ENCODE data around the gene GJA3.

GJA3 gene

GRCh38 chr13:20126541-20127261, 34.2 kb downstream of the GJA3 start:
- 79 to 84% methylated on average over 7 to 11 of the region's 16 CpGs for WGBS, 2 experiments (ENCODE audit: insufficient coverage in 2 of 2)
- no peak overlapping the region for H3K27ac ChIP-seq (ENCODE audit: low read depth, low read length, severe bottlenecking)
- no peaks in the 10 kb centered on the region for H3K36me3 ChIP-seq (ENCODE audit: control insufficient read depth, insufficient read depth, low read length)
- H3K4me3 ChIP-seq (ENCODE audit: extremely low read depth, insufficient read depth, low read length, poor library complexity, severe bottlenecking) = no peak overlapping the region
- H3K9me3 ChIP-seq (ENCODE audit: control insufficient read depth, low read length) = no peaks in the 10 kb centered on the region
- H3K4me1 ChIP-seq (ENCODE audit: control insufficient read depth, insufficient read depth, low read length, poor library complexity, severe bottlenecking) = no peaks in the 10 kb centered on the region

GRCh38 chr13:20125783-20126165, 35.1 kb downstream of the GJA3 start:
- Histone ChIP-seq H3K4me1 (ENCODE audit: control insufficient read depth, insufficient read depth, low read length, poor library complexity, severe bottlenecking) (no peaks in the 10 kb centered on the region), H3K4me3 (ENCODE audit: extremely low read depth, insufficient read depth, low read length, poor library complexity, severe bottlenecking) (no peak overlapping the region), H3K27ac (ENCODE audit: low read depth, low read length, severe bottlenecking) (no peak overlapping the region), H3K9me3 (ENCODE audit: control insufficient read depth, low read length) (no peaks in the 10 kb centered on the region), H3K36me3 (ENCODE audit: control insufficient read depth, insufficient read depth, low read length) (no peaks in the 10 kb centered on the region)
- 88 to 91% methylated on average over 4 of the region's 4 CpGs for WGBS, 2 experiments (ENCODE audit: insufficient coverage in 2 of 2)

DNA sequence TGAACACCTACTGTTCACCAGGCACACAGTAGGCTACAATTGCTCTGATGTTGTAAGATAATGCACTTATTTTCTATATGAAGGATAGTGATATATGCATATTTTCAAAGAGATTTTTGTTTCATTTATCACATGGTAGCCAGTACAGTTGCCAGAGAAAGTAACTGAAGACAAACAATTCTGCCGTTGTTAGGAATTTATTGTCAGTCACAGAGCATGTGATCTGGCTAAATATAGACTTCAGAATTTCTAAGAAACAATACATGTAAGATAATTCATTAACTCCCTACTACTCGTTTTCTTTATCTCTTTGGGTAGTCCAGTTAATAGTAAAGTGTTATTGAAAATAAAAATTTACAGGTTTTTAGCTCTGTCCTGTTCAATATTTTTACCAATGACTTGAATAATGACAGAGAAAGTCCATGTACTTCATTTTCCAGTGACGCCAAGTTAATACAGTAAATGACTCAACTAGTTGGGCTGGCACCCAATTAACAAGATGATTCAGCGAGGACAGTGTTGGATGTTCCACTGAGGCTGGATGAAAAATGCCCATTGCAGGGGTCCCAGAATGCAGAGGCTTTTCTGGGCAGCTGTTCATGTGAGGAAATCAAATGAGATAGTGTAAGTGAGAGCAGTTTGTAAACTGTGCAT, 35.6 kb downstream of the GJA3 start:
- no peaks in the 10 kb centered on the region for H3K9me3 ChIP-seq (ENCODE audit: control insufficient read depth, low read length)
- H3K36me3 ChIP-seq (ENCODE audit: control insufficient read depth, insufficient read depth, low read length) = no peaks in the 10 kb centered on the region
- no peak overlapping the region for H3K27ac ChIP-seq (ENCODE audit: low read depth, low read length, severe bottlenecking)
- H3K4me1 ChIP-seq (ENCODE audit: control insufficient read depth, insufficient read depth, low read length, poor library complexity, severe bottlenecking) = no peaks in the 10 kb centered on the region
- no peak overlapping the region for H3K4me3 ChIP-seq (ENCODE audit: extremely low read depth, insufficient read depth, low read length, poor library complexity, severe bottlenecking)
- 77 to 89% methylated on average over 2 to 3 of the region's 4 CpGs for WGBS, 2 experiments (ENCODE audit: insufficient coverage in 2 of 2)

GRCh38 chr13:20124303-20124702, 36.5 kb downstream of the GJA3 start:
- Histone ChIP-seq H3K36me3 (ENCODE audit: control insufficient read depth, insufficient read depth, low read length) (no peaks in the 10 kb centered on the region), H3K9me3 (ENCODE audit: control insufficient read depth, low read length) (no peaks in the 10 kb centered on the region), H3K27ac (ENCODE audit: low read depth, low read length, severe bottlenecking) (no peak overlapping the region), H3K4me1 (ENCODE audit: control insufficient read depth, insufficient read depth, low read length, poor library complexity, severe bottlenecking) (no peaks in the 10 kb centered on the region), H3K4me3 (ENCODE audit: extremely low read depth, insufficient read depth, low read length, poor library complexity, severe bottlenecking) (no peak overlapping the region)
- WGBS, 2 experiments (ENCODE audit: insufficient coverage in 2 of 2) = no CpG with 5 or more reads among the region's 1 CpG

GRCh38 chr13:20121159-20121525, 39.7 kb downstream of the GJA3 start:
- no peaks in the 10 kb centered on the region for H3K4me1 ChIP-seq (ENCODE audit: control insufficient read depth, insufficient read depth, low read length, poor library complexity, severe bottlenecking)
- H3K4me3 ChIP-seq (ENCODE audit: extremely low read depth, insufficient read depth, low read length, poor library complexity, severe bottlenecking) = no peak overlapping the region
- WGBS, 2 experiments (ENCODE audit: insufficient coverage in 2 of 2) = 40 to 100% methylated on average over 1 of the region's 7 CpGs
- no peaks in the 10 kb centered on the region for H3K36me3 ChIP-seq (ENCODE audit: control insufficient read depth, insufficient read depth, low read length)
- H3K27ac ChIP-seq (ENCODE audit: low read depth, low read length, severe bottlenecking) = no peak overlapping the region
- no peaks in the 10 kb centered on the region for H3K9me3 ChIP-seq (ENCODE audit: control insufficient read depth, low read length)

- 100% methylated on average over 1 of the region's 3 CpGs; no CpG with 5 or more reads in 1 of the 2 experiments for WGBS, 2 experiments (ENCODE audit: insufficient coverage in 2 of 2)
- Histone ChIP-seq H3K4me1 (ENCODE audit: control insufficient read depth, insufficient read depth, low read length, poor library complexity, severe bottlenecking) (no peaks in the 10 kb centered on the region), H3K9me3 (ENCODE audit: control insufficient read depth, low read length) (no peaks in the 10 kb centered on the region), H3K4me3 (ENCODE audit: extremely low read depth, insufficient read depth, low read length, poor library complexity, severe bottlenecking) (no peak overlapping the region), H3K27ac (ENCODE audit: low read depth, low read length, severe bottlenecking) (no peak overlapping the region), H3K36me3 (ENCODE audit: control insufficient read depth, insufficient read depth, low read length) (no peaks in the 10 kb centered on the region)
These were observed 40.9 kb downstream of the GJA3 start for GRCh38 chr13:20119960-20120359.

DNA sequence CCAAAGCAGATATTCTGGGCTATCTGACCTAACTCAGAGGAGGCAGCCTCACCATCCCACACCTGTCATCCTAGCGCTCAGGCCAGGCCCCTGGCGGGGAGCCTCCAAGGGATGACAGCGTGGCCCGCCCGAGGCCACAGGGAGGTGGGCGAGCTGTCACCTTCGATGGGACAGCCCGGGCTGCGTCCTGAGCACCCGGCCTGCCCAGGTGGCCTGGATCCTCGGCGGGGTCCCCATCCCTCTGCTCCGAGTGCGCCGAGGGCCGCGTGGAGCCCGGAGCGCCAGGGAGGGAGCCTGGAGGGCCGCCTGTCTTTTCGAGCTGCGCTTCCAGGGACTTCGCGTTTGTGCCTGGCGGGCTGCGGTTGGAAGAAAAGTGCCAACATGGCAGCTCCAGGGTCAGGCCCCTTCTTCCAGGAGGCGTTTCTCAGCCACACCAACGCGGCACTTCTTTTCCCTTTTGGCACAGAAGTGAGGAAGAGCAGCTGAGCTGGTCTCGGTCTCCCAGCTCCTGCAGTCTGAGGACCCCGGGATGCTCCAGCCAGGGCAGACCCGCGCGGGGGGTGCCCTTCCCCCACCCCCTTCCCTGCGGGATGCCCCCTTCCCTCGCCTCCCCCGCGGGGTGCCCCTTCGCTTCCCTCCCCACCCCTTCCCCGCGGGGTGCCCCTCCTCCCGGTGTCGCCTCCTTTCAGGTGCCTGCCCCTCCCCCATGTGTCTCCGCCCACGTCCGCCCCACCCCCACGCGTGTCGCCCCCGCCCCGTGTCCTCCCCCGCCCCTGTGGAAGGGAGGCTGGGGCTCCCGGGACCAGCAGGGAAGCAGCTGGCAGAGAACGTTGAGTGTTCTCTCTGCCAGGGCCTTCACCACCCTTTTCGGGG, 42.3 kb downstream of the GJA3 start:
- WGBS, 2 experiments (ENCODE audit: insufficient coverage in 2 of 2) = 7 to 11% methylated on average over 25 to 33 of the region's 55 CpGs
- Histone ChIP-seq H3K9me3 (ENCODE audit: control insufficient read depth, low read length) (no peaks in the 10 kb centered on the region), H3K36me3 (ENCODE audit: control insufficient read depth, insufficient read depth, low read length) (no peaks in the 10 kb centered on the region), H3K4me1 (ENCODE audit: control insufficient read depth, insufficient read depth, low read length, poor library complexity, severe bottlenecking) (no peaks in the 10 kb centered on the region), H3K4me3 (ENCODE audit: extremely low read depth, insufficient read depth, low read length, poor library complexity, severe bottlenecking) (peak overlapping the region; percentile 35), H3K27ac (ENCODE audit: low read depth, low read length, severe bottlenecking) (no peak overlapping the region)

DNA sequence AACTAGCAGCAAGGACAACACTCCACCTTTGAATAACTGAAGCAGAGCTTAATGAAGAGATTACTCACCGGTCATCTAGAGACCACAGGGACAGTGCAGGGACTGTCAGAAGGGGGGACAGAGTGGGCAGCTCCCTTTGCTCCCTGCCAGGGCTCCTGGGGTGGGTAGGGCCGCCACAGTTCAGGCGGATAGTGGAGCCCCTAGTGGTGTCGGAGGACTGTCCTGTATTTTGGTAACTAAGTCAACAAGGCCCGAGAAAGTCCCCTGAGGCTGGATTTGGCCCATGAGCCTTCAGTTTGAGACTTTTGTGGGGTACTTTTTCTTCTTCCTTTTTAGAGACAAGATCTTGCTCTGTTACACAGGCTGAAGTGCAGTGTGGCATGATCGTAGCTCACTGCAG, 44.6 kb downstream of the GJA3 start:
- no peaks in the 10 kb centered on the region for H3K4me1 ChIP-seq (ENCODE audit: control insufficient read depth, insufficient read depth, low read length, poor library complexity, severe bottlenecking)
- no peaks in the 10 kb centered on the region for H3K36me3 ChIP-seq (ENCODE audit: control insufficient read depth, insufficient read depth, low read length)
- H3K4me3 ChIP-seq (ENCODE audit: extremely low read depth, insufficient read depth, low read length, poor library complexity, severe bottlenecking) = no peak overlapping the region
- no peaks in the 10 kb centered on the region for H3K9me3 ChIP-seq (ENCODE audit: control insufficient read depth, low read length)
- WGBS, 2 experiments (ENCODE audit: insufficient coverage in 2 of 2) = 81 to 85% methylated on average over 5 of the region's 6 CpGs
- H3K27ac ChIP-seq (ENCODE audit: low read depth, low read length, severe bottlenecking) = no peak overlapping the region

DNA sequence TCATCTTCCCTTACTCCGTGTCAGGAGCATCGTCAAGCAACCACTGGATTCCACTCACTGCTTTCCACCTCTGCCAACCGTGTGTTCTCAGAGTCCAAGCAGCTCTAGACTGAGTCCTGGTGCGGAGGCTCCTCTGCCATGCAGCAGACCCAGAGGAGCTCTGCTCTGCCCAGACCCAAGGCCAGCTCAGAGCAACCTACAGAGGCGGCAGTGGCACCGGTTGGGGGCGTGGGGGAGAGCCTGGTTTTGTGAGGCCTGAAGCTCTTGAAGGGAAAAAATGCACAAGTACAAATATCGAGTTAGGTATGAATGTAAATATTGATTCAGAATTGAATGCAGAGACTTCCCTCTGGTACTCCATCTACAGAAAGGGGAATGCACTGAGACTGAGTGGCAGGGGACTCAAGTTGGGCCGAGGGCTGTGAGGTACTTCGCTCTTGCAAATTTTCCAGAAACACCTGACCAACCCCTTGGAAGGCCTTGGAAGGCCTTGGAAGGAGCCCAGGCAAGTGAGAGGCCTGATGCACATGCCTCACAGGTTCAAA, 46.7 kb downstream of the GJA3 start:
- Histone ChIP-seq H3K27ac (ENCODE audit: low read depth, low read length, severe bottlenecking) (no peak overlapping the region), H3K9me3 (ENCODE audit: control insufficient read depth, low read length) (no peaks in the 10 kb centered on the region), H3K4me1 (ENCODE audit: control insufficient read depth, insufficient read depth, low read length, poor library complexity, severe bottlenecking) (no peaks in the 10 kb centered on the region), H3K36me3 (ENCODE audit: control insufficient read depth, insufficient read depth, low read length) (no peaks in the 10 kb centered on the region), H3K4me3 (ENCODE audit: extremely low read depth, insufficient read depth, low read length, poor library complexity, severe bottlenecking) (no peak overlapping the region)
- 78 to 89% methylated on average over 7 to 9 of the region's 10 CpGs for WGBS, 2 experiments (ENCODE audit: insufficient coverage in 2 of 2)

DNA sequence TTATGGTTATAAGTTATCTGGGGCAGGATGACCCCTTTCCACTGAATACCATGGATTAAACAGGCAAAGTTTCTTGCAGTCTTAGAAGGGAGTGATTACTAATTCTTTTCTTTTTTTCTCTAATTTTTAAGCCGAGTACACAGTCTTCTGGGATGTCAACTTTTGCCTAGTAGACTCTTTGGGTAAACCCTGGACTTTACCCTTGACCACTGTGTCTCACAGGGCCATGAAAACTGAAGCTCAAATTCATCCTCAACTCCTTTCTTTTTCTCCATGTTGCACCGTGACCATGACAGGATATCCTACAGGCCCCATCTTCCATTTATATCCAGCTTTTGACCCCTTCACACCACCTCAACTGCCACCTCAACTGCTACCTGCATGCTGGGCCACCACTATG, 51.8 kb downstream of the GJA3 start:
- Histone ChIP-seq H3K4me1 (ENCODE audit: control insufficient read depth, insufficient read depth, low read length, poor library complexity, severe bottlenecking) (no peaks in the 10 kb centered on the region), H3K9me3 (ENCODE audit: control insufficient read depth, low read length) (no peaks in the 10 kb centered on the region), H3K36me3 (ENCODE audit: control insufficient read depth, insufficient read depth, low read length) (no peaks in the 10 kb centered on the region), H3K4me3 (ENCODE audit: extremely low read depth, insufficient read depth, low read length, poor library complexity, severe bottlenecking) (no peak overlapping the region), H3K27ac (ENCODE audit: low read depth, low read length, severe bottlenecking) (no peak overlapping the region)
- 33 to 89% methylated on average over 1 to 2 of the region's 2 CpGs for WGBS, 2 experiments (ENCODE audit: insufficient coverage in 2 of 2)
